Mesothelial cell of epicardium (in vitro differentiated cells): Measurements from ENCODE around the gene SETD5. TPM values are rescaled to one million over a fixed set of nuclear protein-coding genes. Genes with fewer than 3 reads are reported as not detected.
"Not testable (repeated sequence)": the region's sequence is repeated elsewhere in the genome, so short reads cannot be mapped to it uniquely, and the experiment has no call there.

Source experiments
- DNase-seq, 2 experiments: peaks; one replicate each; pipeline ENCODE4 v3.0.0; 2021; ENCODE audit warnings: low spot score in 2 of 2; ENCODE audit not compliant: unreplicated experiment in 2 of 2
- H3K27ac Mint-ChIP-seq: 2 replicates; pipeline ENCODE4 v1.8.0; 2021; ENCODE audit warnings: mixed read lengths
- H3K27me3 Mint-ChIP-seq: 2 replicates; pipeline ENCODE4 v1.8.0; 2021; ENCODE audit warnings: low read depth, mixed read lengths
- H3K36me3 Mint-ChIP-seq: 2 replicates; pipeline ENCODE4 v1.8.0; 2021; ENCODE audit warnings: mixed read lengths
- H3K4me1 Mint-ChIP-seq: 2 replicates; pipeline ENCODE4 v1.8.0; 2021; ENCODE audit warnings: mixed read lengths
- H3K4me3 Mint-ChIP-seq: 2 replicates; pipeline ENCODE4 v1.8.0; 2021; ENCODE audit warnings: mild to moderate bottlenecking, moderate library complexity, mixed read lengths
- H3K9me3 Mint-ChIP-seq: 2 replicates; pipeline ENCODE4 v1.8.0; 2021; ENCODE audit warnings: mixed read lengths
- CTCF ChIP-seq: fragments of 200-600 bp; sonication (generic); IDR thresholded peaks from one replicate; pipeline ENCODE4 v1.5.0; 2021; ENCODE audit warnings: antibody characterized with exemption; ENCODE audit not compliant: unreplicated experiment
- total RNA-seq: library from RNA; stranded (reverse); gene quantifications from 3 replicates; pipeline ENCODE4 v1.2.1, GENCODE V29; 2021

The SETD5 gene
- total RNA-seq, 1 donor from 2014 or later: 254 TPM

DNA sequence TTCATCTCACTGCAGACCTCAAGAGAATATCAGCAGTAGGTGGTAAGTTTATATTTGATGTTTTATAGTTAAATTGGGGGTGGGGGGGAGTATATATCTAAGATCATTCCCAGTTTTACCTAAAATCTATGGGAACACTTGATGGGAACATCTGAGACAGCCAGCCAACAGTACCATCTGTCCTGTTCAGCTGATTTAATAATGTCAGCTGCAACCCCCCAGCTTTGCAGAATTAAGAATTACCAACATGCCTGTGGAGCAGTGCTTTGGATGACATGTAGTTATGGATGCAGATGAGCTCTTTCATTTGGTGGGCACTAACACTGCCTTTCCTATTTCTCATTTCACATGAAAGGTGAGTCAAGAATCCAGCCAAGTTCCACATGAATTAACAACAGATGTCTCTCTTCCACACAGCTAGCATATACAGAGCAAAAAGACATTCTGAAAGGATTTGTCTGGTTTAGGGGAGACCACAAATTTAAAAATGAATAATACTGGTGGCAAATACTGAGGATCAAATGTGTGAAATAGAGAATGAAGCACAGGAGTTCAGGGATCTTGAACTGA lies 76.2 kb downstream of the SETD5 start:
- no peak for TF ChIP-seq CTCF
- no peak for DNase-seq
- Mint-ChIP-seq H3K27me3 (no peaks in the 10 kb centered on the region), H3K9me3 (no peaks in the 10 kb centered on the region), H3K4me1 (no peaks in the 10 kb centered on the region), H3K27ac (no peak overlapping the region), H3K36me3 (peaks cover 57% of the 10 kb centered on the region), H3K4me3 (no peak overlapping the region)

DNA sequence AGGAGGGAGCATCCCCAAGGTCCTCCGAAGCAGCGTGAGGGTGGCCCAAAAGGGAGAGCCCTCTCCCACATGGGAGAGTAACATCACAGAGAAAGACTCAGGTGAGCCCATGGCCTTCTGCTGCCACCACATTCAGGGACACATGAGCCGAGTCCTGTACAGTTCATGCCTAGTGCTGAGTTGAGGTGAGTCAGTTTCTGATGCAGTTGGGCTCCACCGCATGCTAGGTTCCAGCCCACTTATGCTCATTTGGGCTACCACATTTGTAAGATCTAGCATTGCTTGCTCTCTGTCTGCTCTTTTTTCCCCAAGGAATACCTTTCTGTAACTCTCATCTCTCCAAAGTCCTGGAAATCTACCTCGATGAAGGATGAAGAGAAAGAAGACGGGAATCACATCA lies 77.1 kb downstream of the SETD5 start:
- Mint-ChIP-seq H3K4me3 (no peak overlapping the region), H3K9me3 (no peaks in the 10 kb centered on the region), H3K4me1 (no peaks in the 10 kb centered on the region), H3K27ac (no peak overlapping the region), H3K36me3 (peaks cover 61% of the 10 kb centered on the region), H3K27me3 (no peaks in the 10 kb centered on the region)
- TF ChIP-seq CTCF: no peak
- no peak for DNase-seq

- H3K36me3 Mint-ChIP-seq: peaks cover 69% of the 10 kb centered on the region
- H3K27me3 Mint-ChIP-seq: no peaks in the 10 kb centered on the region
- no peak overlapping the region for H3K27ac Mint-ChIP-seq
- no peak for DNase-seq
- no peak for TF ChIP-seq CTCF
- no peaks in the 10 kb centered on the region for H3K9me3 Mint-ChIP-seq
- H3K4me1 Mint-ChIP-seq: no peaks in the 10 kb centered on the region
- H3K4me3 Mint-ChIP-seq: no peak overlapping the region
Measured at GRCh38 chr3:9476935-9477334, 79.5 kb downstream of the SETD5 start.

- H3K36me3 Mint-ChIP-seq: peaks cover 70% of the 10 kb centered on the region
- TF ChIP-seq CTCF: no peak
- no peaks in the 10 kb centered on the region for H3K27me3 Mint-ChIP-seq
- no peak overlapping the region for H3K27ac Mint-ChIP-seq
- H3K4me3 Mint-ChIP-seq: no peak overlapping the region
- H3K4me1 Mint-ChIP-seq: no peaks in the 10 kb centered on the region
- no peaks in the 10 kb centered on the region for H3K9me3 Mint-ChIP-seq
- no peak for DNase-seq
Measured at GRCh38 chr3:9480265-9480664, 82.8 kb downstream of the SETD5 start.

- H3K9me3 Mint-ChIP-seq: peaks cover 10% of the 10 kb centered on the region
- DNase-seq: no peak
- no peaks in the 10 kb centered on the region for H3K27me3 Mint-ChIP-seq
- no peak overlapping the region for H3K4me3 Mint-ChIP-seq
- no peak for TF ChIP-seq CTCF
- H3K4me1 Mint-ChIP-seq: no peaks in the 10 kb centered on the region
- peaks cover 58% of the 10 kb centered on the region for H3K36me3 Mint-ChIP-seq
- H3K27ac Mint-ChIP-seq: no peak overlapping the region
Measured at GRCh38 chr3:9485248-9485647, 87.8 kb downstream of the SETD5 start.

DNA sequence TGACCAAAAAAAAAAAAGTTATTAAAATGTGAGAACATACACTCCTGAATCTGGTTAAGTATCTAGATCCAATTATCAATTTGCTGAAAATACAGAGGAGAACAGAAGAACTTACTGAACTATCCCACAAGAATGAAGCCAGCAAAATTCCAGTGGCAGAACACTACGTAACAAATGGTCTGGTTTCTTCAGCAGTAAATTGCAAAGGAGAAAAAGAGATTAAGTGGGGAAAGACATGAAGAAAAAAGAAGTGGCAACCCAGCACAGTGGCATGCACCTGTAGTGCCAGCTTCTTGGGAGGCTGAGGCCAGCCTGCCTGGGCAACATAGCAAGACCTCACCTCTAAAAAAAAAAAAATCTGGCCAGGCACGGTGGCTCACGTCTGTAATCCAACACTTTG lies 94.1 kb downstream of the SETD5 start:
- Mint-ChIP-seq H3K27me3 (no peaks in the 10 kb centered on the region), H3K27ac (no peak overlapping the region), H3K9me3 (peaks cover 10% of the 10 kb centered on the region), H3K4me3 (no peak overlapping the region), H3K36me3 (peaks cover 16% of the 10 kb centered on the region), H3K4me1 (no peaks in the 10 kb centered on the region)
- no peak for TF ChIP-seq CTCF
- no peak for DNase-seq

GRCh38 chr3:9494036-9494435 lies 96.6 kb downstream of the SETD5 start:
- DNase-seq: not testable (repeated sequence)

More at GRCh38 chr3:9494036-9494435, 96.6 kb downstream of the SETD5 start:
- not testable (repeated sequence) for H3K9me3 Mint-ChIP-seq, H3K27ac Mint-ChIP-seq, H3K4me1 Mint-ChIP-seq, H3K4me3 Mint-ChIP-seq, H3K36me3 Mint-ChIP-seq
- H3K27me3 Mint-ChIP-seq: peaks cover 21% of the 10 kb centered on the region
